ENCODE measurements around the gene BORCS5. TPM values are rescaled to one million over a fixed set of nuclear protein-coding genes. Genes with fewer than 3 reads are reported as not detected.

Gene BORCS5
- total RNA-seq, 1 donor from 2014 or later, result 14.4 TPM

DNA sequence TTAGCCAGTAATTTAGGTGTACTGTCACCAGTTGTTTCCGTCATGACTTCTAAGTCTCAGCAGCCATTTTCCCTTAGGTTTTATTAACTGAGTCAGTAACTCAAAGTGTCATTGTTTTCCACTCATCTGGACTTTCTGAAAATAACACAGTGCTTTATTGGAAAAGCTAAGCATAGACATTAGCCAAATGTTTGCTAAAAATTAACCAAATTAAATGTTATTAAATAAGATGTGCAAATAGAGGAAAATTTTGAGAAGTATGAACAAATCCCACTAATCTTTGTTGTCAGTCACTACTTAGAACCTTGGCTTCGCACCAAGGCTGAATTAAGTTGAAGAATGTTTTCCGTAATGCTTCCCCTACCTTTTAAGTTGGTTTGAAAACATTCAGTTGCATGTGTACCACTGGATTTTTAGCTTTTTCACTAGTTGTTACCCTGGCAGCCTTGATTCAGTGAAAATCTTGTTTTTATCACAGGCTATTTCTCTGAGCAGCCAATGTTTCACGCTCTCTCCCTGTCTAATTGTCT is 43.0 kb downstream of the BORCS5 start:
- peaks cover 8% of the 10 kb centered on the region for H3K9me3 Mint-ChIP-seq
- H3K27ac Mint-ChIP-seq, result no peak overlapping the region
- TF ChIP-seq, protein P1, sequence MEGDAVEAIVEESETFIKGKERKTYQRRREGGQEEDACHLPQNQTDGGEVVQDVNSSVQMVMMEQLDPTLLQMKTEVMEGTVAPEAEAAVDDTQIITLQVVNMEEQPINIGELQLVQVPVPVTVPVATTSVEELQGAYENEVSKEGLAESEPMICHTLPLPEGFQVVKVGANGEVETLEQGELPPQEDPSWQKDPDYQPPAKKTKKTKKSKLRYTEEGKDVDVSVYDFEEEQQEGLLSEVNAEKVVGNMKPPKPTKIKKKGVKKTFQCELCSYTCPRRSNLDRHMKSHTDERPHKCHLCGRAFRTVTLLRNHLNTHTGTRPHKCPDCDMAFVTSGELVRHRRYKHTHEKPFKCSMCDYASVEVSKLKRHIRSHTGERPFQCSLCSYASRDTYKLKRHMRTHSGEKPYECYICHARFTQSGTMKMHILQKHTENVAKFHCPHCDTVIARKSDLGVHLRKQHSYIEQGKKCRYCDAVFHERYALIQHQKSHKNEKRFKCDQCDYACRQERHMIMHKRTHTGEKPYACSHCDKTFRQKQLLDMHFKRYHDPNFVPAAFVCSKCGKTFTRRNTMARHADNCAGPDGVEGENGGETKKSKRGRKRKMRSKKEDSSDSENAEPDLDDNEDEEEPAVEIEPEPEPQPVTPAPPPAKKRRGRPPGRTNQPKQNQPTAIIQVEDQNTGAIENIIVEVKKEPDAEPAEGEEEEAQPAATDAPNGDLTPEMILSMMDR (conservative IDR thresholded peaks at IDR 0.05), result no peak
- peaks cover 30% of the 10 kb centered on the region for H3K36me3 Mint-ChIP-seq
- DNase-seq (ENCODE audit: extremely low spot score, unreplicated experiment), result no peak
- no peaks in the 10 kb centered on the region for H3K27me3 Mint-ChIP-seq
- H3K4me1 Mint-ChIP-seq (ENCODE audit: unreplicated experiment), result peaks cover 23% of the 10 kb centered on the region
- no peak overlapping the region for H3K4me3 Mint-ChIP-seq

DNA sequence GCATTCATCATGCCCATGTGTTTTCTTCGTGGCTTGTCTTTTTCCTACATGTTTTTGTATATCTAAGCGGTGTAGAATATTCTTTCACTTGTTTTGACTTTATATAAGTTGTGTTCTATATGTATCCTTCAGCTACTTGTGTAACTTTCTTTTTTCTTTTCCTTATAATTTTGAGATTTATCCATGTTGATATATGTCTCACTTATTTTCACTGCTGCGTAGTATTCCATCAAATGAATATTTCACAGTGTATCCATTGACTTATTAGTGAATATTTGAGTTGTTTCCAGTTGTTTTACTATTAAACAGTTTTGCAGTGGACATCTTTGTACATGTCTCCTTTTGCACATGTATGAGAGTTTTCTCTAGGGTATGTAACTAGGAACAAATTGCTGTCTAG is 43.9 kb downstream of the BORCS5 start:
- DNase-seq (ENCODE audit: extremely low spot score, unreplicated experiment), result no peak
- TF ChIP-seq, protein P1 (conservative IDR thresholded peaks at IDR 0.05), result no peak
- H3K4me3 Mint-ChIP-seq, result no peak overlapping the region
- peaks cover 26% of the 10 kb centered on the region for H3K36me3 Mint-ChIP-seq
- no peak overlapping the region for H3K27ac Mint-ChIP-seq
- H3K4me1 Mint-ChIP-seq (ENCODE audit: unreplicated experiment), result peaks cover 19% of the 10 kb centered on the region
- no peaks in the 10 kb centered on the region for H3K27me3 Mint-ChIP-seq
- H3K9me3 Mint-ChIP-seq, result peaks cover 8% of the 10 kb centered on the region

DNA sequence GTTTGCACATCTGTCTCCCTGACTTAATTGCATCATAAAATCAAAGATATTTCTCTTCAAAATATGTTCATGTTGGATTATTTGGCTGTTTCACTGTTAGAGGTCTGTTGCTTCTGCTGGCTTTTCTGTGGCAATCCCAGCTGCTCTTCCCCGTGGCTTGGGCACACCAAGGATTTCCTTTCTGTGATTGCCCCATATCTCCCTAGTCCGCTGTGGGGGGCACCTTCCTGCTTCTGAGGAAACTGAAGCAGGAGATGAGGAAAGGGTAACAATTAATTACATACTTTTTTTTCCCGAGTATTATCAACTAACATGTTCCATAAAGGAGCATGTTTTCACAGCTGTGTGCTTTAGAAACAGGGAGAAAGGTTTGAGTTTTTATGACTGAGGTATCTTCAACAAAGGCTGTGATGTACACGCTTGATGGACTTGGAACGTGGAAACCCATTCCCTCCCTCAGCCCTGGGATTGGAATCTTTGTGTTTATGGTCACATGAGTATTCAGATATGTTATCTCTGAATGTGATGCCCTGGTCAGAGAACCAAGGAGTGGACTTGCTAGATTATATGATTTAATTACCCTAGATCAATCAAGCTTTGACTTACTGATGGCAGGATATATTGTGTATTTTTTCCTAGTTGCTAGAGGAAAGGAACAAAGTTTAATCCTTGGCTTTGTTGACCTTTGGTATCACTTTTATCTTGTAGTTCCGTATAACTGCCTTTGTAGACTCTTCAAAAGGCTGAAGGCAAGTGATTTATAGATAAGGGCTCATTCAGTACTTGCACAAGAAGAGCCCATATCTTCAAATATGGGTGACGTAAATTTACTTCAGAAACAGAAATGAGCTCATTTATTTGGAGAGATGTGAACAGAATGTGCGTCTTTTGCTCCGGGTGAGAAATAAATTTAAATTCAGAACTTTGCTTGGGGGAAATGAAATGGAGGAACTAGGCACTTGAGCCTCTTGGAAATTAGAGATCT is 46.7 kb downstream of the BORCS5 start:
- TF ChIP-seq, protein P1 (conservative IDR thresholded peaks at IDR 0.05), result no peak
- Mint-ChIP-seq H3K36me3 (peaks cover 19% of the 10 kb centered on the region), H3K9me3 (peaks cover 8% of the 10 kb centered on the region), H3K27ac (peak overlapping the region; percentile 82), H3K4me3 (peak overlapping the region; percentile 20), H3K4me1 (ENCODE audit: unreplicated experiment) (peaks cover 12% of the 10 kb centered on the region), H3K27me3 (no peaks in the 10 kb centered on the region)
- DNase-seq (ENCODE audit: extremely low spot score, unreplicated experiment), result no peak

DNA sequence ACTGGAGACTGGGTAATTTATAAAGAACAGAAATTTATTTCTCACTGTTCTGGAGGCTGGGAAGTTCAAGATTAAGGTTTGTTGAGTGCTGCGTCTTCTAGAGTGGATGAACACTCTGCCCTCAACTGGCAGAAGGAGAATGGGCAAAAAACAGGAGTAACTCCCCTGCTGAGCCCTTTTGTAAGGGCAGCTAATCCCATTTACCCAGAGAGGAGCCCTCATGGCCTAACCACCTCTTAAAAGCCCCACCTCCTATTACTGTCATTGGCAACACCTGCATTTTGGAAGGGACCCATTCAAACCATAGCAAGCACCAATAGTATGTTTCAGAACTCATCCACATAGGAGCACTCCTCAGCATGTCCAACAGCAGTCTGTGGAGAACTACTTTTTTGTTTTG is 47.4 kb downstream of the BORCS5 start:
- H3K4me3 Mint-ChIP-seq, result no peak overlapping the region
- H3K4me1 Mint-ChIP-seq (ENCODE audit: unreplicated experiment), result peaks cover 11% of the 10 kb centered on the region
- H3K27ac Mint-ChIP-seq, result peak overlapping the region; percentile 82
- peaks cover 20% of the 10 kb centered on the region for H3K36me3 Mint-ChIP-seq
- no peaks in the 10 kb centered on the region for H3K27me3 Mint-ChIP-seq
- H3K9me3 Mint-ChIP-seq, result peaks cover 8% of the 10 kb centered on the region
- DNase-seq (ENCODE audit: extremely low spot score, unreplicated experiment), result no peak
- TF ChIP-seq, protein P1 (conservative IDR thresholded peaks at IDR 0.05), result no peak

DNA sequence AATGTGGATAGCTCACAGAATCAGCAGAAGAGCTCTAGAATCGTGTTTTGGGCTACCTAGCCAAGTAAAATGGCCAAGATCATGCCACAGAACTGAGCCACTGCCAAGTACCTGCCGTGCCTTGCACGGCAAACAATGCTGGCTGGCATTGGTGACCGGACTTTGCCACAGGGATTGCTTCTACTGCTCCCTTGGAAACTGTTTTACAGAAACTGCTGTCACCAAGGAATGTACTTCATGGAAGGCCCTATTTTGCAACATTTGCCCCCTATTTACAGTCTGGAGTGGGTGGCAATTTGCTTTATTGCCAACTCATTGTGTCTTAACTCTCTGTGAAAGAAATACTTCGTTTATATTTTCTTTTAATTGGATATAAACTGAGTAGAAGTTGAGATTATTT is 49.0 kb downstream of the BORCS5 start:
- Mint-ChIP-seq H3K4me1 (ENCODE audit: unreplicated experiment) (peaks cover 11% of the 10 kb centered on the region), H3K27ac (no peak overlapping the region), H3K36me3 (peaks cover 18% of the 10 kb centered on the region), H3K4me3 (no peak overlapping the region), H3K27me3 (no peaks in the 10 kb centered on the region), H3K9me3 (peaks cover 6% of the 10 kb centered on the region)
- DNase-seq (ENCODE audit: extremely low spot score, unreplicated experiment), result no peak
- TF ChIP-seq, protein P1 (conservative IDR thresholded peaks at IDR 0.05), result no peak
